Fibroblast of pulmonary artery (primary cell): ENCODE data around the gene HEXIM2.
A peak's percentile ranks its signal among the peaks of the same experiment; 100 is the strongest.

Source experiments
- DNase-seq: peaks from one replicate; pipeline ENCODE4 v3.0.0-alpha.2; 2010; ENCODE audit warnings: low read depth
- H3K4me3 ChIP-seq: replicated peaks from 2 replicates; pipeline ENCODE4 v1.5.1; 2011; ENCODE audit warnings: low read depth, mild to moderate bottlenecking, control low read depth, low read length, moderate library complexity
- CTCF ChIP-seq: IDR thresholded peaks from 2 replicates; pipeline ENCODE4 v1.5.1; 2011; ENCODE audit warnings: mild to moderate bottlenecking, control low read depth, low read length, inconsistent platforms; ENCODE audit errors: missing control alignments

The HEXIM2 gene

GRCh38 chr17:45128331-45128730 lies 33.3 kb upstream of the HEXIM2 start:
- TF ChIP-seq CTCF: no peak
- no peak for DNase-seq
- no peak overlapping the region for H3K4me3 ChIP-seq

GRCh38 chr17:45128989-45129388 lies 32.7 kb upstream of the HEXIM2 start:
- no peak overlapping the region for H3K4me3 ChIP-seq

GRCh38 chr17:45129426-45129939 lies 32.2 kb upstream of the HEXIM2 start:
- TF ChIP-seq CTCF: no peak
- H3K4me3 ChIP-seq: no peak overlapping the region
- no peak for DNase-seq

More at GRCh38 chr17:45128989-45129388, 32.7 kb upstream of the HEXIM2 start:
- TF ChIP-seq CTCF: no peak
- DNase-seq: no peak

- H3K4me3 ChIP-seq: no peak overlapping the region
- no peak for DNase-seq
- TF ChIP-seq CTCF: no peak
Measured at GRCh38 chr17:45129940-45130680, 31.6 kb upstream of the HEXIM2 start.

GRCh38 chr17:45130681-45131615 lies 30.7 kb upstream of the HEXIM2 start:
- DNase-seq: no peak
- H3K4me3 ChIP-seq: peak overlapping the region; percentile 82
- TF ChIP-seq CTCF: no peak

GRCh38 chr17:45131616-45132319 lies 29.9 kb upstream of the HEXIM2 start:
- peak overlapping the region; percentile 82 for H3K4me3 ChIP-seq
- peak; percentile 60 for TF ChIP-seq CTCF
- DNase-seq: no peak
